Stimulated activated CD4-positive, alpha-beta T cell treated with anti-CD3 and anti-CD28 coated beads, Interleukin-15, amount 100 ng/mL, for 48 hours (primary cell): Measurements from ENCODE around the gene PRKCA.
A peak's percentile ranks its signal among the peaks of the same experiment; 100 is the strongest.

Experiments
- DNase-seq, 2 donors: peaks; one replicate each; pipeline ENCODE4 v3.0.0-alpha.2; 2020; ENCODE audit warnings: low read depth in 2 of 2

Gene PRKCA

DNA sequence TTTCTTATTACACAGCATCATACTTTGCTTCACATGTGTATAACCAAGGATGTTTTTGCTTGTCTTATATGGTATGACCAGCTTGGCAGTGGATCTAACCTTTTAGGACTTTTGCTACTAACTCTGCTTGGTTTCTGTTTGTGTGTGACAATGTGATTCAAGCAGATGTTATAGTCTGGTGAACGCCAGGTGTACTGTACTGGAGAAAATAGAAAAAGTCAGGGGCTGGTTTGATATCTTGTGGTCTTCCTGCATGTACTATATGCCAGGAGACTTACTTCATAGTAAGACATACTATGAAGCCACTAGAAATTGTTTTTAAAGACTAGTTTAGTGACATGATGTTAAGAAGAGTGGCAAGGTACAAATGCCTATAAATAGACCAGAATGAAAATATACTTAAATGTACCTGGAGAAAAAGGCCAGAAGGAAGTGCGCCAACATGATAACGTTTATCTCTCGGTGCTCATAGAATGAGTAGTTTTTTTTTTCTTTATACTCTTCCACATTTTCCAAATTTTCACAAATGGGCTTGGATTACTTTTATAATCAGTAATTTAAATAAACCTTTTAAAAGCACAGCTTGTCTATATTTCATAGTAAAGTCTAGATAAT is 112.3 kb downstream of the PRKCA start:
- no peak for DNase-seq

DNA sequence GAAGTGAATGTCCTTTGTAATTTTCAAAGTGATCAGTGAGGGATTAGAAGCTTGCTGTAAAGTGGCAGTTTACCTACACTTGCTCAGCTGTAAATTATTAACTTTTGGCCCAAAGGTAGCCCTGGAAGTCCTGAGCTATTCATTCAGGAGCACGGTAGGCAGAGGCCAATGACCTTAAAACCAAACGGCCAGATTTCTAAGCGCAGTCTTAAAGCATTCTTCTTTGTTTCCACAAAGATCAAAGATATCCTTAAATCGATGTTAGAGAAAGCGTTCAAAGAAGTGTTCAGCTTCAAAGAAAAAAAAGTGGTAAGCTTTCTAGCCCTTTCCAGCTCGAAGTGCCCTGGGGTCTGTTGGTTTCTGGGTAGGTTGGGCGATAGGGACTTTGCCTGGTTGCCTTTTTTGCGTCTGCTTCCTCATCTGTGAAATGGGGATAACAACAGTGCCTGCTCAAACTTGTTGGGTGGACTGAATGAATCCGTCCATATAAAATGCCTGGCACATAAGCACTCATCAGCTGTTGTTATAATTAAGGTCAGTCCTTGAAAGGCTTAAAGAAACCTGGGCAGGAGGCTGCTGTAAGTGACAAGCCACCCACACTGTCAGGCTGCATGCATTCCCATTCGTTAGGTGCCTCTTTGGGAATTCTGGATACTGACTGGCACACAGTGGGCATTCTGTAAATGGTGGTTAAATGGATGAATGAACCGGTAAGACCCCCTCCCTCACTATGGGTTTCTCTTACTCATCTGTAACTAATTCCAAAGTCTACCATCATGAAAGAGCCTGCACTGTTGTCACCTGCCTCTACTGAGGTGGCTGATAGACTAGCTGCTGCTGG is 113.2 kb downstream of the PRKCA start:
- DNase-seq, result no peak

GRCh38 chr17:66416207-66416940 is 114.0 kb downstream of the PRKCA start:
- no peak for DNase-seq

DNA sequence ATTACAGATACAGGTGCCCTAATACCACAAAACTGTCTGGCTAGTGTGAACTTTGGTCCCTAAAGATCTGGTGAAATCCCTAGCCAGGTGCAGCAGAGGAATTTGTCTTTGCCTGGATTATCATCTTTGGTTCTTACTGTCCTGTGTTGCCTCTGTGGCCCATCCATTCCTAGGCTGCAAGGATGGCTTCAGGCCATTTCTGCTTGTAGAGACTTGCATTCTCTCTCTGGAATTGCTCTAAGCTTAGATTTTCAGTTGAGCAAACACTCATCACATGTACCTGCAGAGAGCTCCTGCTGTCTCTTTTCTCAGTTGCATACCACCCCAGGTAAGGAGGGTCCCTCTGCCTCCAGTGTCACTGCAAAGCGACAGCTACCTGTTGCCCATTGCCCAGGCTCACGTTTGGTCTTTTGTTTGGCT is 114.9 kb downstream of the PRKCA start:
- no peak for DNase-seq

- DNase-seq, result no peak
These were observed 118.6 kb downstream of the PRKCA start for GRCh38 chr17:66420961-66421371.

DNA sequence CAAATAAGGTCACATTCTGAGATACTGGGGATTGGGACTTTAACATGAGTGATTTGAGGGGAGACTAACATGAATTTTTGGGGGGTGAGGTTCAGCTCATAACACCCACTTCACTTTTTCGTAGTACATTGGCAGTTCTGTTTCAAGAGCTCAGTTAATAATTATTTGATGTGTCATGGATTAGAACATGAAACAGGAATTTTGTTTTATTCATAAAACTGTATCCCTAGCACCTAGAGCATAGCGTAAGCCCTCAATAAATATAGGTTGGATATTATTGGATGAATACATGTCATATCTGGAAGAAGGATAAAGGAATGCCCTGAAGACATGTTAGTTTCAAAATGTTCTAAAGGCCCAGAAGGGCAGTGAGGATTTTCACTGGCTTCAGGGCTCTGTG is 119.8 kb downstream of the PRKCA start:
- no peak for DNase-seq

GRCh38 chr17:66423056-66423955 is 120.9 kb downstream of the PRKCA start:
- no peak for DNase-seq

DNA sequence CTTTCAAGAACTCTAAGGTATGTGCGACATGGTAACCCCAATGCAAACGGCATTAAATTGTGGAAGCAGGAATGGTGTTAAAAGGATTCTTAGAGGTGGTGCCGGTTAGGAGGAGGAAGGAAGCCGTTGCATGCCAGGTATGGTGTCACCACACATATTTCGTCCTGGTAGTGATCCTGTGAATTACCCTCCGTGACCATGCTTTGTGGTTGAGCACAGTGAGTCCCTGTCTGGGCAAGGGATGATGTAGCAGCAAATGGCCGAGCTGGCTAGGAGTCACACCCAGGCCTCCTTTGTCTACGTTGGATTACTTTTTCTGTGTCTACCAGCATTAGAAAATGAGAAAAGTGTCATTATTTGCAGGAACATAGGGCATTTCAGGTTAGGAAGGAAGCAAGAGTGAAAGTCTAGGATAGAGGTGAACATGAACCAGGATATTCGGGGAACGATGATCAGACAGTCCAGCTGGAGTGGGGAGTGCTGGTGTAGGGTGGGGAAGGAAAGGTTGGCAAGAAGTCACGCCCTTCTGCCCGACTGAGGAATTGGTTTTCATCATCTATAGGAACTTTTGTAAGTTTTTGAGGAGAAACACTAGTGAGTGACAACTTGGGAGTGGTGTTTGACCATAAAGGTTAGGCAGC is 123.5 kb downstream of the PRKCA start:
- no peak for DNase-seq

DNA sequence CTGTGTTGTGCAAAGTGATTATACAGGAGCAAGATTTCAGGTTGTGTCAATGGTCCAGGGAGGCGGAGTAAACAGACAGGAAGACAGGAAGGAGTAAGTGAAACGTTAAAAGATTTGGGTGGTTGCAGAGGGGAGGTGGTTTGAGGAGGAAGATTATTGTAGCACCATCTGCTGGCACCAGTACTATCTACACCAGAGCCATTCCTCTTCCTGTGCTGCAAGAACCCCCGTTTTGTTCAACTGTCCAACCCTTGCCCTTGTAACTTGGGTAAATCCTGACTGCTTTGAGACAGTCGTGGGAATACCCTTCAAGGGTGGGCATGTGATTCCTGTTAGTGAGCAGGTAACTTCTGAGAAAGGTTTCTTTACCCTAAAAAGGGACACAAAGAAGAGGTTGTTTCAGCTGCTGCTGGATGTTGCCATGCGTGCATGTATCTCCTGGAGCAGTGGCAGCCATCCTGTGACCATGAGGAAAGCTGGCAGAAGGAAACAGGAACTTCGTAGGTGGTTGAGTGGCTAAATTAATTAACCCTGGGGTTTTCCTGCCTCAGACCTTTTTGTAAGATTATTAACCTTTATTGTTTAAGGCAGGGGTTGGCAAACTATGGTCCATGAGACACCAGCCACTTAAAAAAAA is 124.1 kb downstream of the PRKCA start:
- DNase-seq, result peak in 1 of 2 donors; percentile 24

DNA sequence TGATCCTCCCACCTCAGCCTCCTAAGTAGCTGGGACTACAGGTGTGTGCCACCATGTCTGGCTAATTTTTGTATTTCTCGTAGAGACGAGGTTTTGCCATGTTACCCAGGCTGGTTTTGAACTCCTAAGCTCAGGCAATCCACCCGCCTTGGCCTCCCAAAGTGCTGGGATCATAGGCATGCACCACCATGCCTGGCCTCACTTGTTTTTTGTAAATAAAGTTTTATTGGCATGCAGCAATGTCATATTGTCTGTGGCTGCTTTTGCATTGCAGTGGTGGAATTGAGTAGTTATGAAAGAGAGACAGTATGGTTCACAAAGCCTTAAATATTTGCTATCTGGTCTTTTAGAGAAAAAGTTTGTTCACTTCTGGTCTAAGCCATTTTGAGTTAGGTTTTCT is 124.7 kb downstream of the PRKCA start:
- no peak for DNase-seq

GRCh38 chr17:66429680-66430079 is 127.3 kb downstream of the PRKCA start:
- no peak for DNase-seq

DNA sequence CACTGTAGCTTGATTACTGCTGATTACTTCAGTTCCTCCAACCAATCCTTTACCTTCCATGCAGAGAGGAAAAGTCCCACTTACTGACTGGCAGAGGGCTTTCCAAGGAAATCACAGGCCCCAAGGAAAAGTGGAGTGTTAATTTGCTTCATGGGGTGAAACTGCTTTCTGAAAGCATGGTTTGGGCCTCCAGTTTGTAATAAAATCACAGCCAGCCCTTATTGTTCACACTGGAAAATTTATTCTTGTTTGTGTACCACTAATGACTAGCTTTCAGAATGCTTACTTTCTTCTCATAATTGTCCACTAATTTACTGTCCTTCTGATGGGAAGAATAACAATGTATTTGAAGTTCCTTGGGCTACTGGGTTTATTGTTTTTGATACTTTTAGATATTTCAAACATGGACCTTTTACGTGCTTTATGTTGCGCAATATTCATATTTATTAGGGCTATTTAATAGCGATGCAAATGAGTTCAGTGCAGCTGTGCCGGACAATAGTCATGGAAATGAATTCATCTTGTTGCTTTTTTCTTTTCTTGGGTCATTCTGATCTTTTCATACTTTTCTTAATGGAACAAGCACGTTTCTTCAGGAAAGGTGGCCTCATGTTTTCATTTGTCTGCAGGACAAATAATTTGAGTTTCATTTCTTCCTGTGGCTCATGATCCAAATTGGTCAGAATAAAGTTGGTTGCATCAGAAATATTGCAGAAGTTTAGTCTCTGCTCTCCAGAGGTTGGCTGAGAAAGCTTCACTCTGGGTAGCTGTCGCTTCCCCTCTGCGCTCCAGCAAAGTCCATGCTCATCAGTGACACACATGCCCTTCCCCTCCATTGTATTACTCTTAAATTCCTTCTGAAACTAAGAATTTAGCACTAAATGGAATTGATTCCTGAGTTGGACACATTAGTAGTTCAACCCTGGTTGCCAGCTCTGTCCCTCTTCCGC is 128.7 kb downstream of the PRKCA start:
- DNase-seq, result no peak

DNA sequence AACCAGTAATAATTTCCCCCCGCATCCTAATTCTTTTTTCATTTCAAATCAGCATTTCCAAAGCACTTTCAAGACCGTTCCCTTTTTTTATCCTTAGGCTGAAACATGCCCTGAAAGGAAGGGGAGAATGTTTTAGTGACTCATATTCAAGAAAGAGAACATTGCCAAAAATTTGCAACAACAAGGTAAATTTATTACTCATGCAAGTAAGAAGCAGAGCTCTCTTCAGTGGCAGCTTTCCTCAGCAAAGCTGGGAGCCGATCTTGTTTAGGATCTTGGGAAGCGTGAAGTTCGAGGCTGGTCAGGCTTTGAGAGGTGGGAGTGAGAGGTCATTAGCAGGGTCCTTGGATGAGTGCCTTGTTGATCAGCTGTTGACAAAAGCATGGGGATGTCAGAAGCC is 129.5 kb downstream of the PRKCA start:
- no peak for DNase-seq

- no peak for DNase-seq
These were observed 130.1 kb downstream of the PRKCA start for GRCh38 chr17:66432411-66432957.

DNA sequence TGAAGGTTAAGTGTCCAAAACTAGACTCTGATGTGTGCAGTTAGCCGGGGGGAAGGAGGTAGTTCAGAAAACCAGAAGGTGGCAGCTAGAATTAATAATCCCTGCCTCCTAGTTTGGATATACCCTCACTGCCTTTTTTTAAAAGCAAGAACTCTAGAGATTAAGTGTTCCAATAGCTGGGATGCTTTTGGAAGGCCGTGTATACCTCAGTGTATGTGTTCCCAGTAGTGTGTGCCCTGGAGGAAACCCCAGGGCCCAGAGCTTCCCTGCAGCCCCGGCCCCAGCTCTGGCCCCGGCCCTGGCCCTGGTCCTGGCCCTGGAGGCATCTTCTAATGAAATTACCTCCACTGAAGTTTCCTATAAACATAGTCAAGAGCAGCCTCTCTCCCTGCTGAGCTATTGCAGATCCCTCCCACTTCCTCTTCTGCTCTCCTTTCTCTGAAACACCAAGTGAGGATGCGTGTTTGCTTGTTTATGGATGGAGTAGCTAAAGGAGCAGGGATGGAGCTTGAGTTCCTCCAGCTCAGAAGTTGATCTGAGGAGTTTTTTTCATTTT is 130.7 kb downstream of the PRKCA start:
- DNase-seq, result no peak

DNA sequence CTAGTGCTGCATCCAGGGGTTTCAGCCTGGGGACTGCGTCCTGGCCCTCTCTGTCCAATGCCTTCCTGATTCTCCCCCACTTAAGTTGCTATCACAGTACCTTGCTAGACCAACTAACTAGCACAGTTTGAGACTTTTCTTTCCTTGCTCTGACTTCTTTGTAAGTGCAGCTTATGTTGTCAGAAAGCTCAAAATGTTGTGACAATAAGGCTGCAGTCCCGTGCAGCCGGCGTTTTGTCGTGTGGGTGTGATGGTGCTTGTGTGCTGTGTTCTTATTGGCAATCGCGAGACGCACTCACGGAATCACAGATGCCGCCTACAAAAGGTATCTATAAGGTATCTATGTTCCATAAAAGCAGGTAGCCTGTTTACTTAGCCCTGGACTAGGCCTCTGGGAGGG is 132.8 kb downstream of the PRKCA start:
- DNase-seq, result no peak

GRCh38 chr17:66436631-66437030 is 134.2 kb downstream of the PRKCA start:
- DNase-seq, result no peak

GRCh38 chr17:66437476-66438026 is 135.1 kb downstream of the PRKCA start:
- no peak for DNase-seq

DNA sequence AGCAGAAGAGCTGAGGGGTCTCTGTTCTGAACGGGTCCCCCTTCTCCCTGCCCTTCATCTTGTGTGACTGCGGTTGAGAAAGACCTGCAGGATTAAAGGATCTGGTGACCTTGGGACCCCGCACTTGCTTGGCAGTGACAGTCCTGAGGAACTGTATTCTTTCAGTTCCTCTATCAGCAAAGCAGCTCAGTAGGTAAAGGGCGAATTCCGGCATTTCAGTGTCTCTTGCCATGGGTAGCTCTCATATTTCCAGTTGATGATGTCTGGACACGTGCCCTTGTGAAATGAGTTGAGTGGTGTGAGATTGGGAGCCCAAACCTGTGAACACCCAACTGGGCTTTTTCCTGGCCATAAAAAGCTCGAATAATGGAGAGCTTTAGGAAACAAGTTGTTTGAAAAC is 135.7 kb downstream of the PRKCA start:
- DNase-seq, result no peak
